ENCODE data around the gene UBALD2. TPM values are rescaled to one million over a fixed set of nuclear protein-coding genes. Genes with fewer than 3 reads are reported as not detected.
"Not testable (repeated sequence)": the region's sequence is repeated elsewhere in the genome, so short reads cannot be mapped to it uniquely, and the experiment has no call there.

UBALD2 gene
- total and polyA plus RNA-seq, 2 of the 8 experiments (the other 6 are each of a cell fraction or from before 2014, with no cell fraction given), result 17.8 to 22.6 TPM

DNA sequence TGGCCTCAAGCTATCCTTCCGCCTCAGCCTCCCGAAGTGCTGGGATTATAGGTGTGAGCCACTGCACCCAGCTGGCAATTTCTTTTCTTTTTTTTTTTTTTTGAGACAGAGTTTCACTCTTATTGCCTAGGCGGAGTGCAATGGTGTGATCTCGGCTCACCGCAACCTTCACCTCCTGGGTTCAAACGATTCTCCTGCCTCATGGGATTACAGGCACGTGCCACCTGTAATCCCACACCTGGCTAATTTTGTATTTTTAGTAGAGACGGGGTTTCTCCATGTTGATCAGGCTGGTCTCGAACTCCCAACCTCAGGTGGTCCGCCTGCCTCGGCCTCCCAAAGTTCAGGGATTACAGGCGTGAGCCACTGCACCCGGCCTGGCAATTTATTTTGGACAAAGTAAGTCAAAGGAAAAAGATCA, 2.4 kb downstream of the UBALD2 start:
- not testable (repeated sequence) for H2BK15ac ChIP-seq (ENCODE audit: low read length); H3K9me3 ChIP-seq (ENCODE audit: insufficient read depth in 2 of 2, low read depth in 1 of 2, low read length in 1 of 2); H2BK120ac ChIP-seq (replicated peaks; ENCODE audit: low read depth, low read length); H3K4ac ChIP-seq (replicated peaks; ENCODE audit: insufficient read length, low read depth, low read length); H3K23ac ChIP-seq (ENCODE audit: insufficient read length); H4K8ac ChIP-seq (ENCODE audit: extremely low read depth, insufficient read depth, low read length); H3K56ac ChIP-seq (replicated peaks; ENCODE audit: insufficient read length, low read depth, low read length); H3K27me3 ChIP-seq (replicated peaks in 1 of 4; ENCODE audit: control insufficient read depth in 3 of 4, extremely low read depth in 1 of 4, insufficient read depth in 3 of 4, low read length in 3 of 4); H2AK5ac ChIP-seq (ENCODE audit: low read depth, low read length); H3K23me2 ChIP-seq (ENCODE audit: low read depth, low read length); FAIRE-seq; DNase-seq (ENCODE audit: low read depth in 1 of 2, low spot score in 2 of 2); H2BK12ac ChIP-seq (ENCODE audit: low read depth, low read length); H3K4me3 ChIP-seq (ENCODE audit: extremely low read depth in 1 of 4, insufficient read depth in 2 of 4, low read depth in 3 of 4, low read length in 4 of 4); H3K79me1 ChIP-seq (ENCODE audit: low read depth, low read length); H4K5ac ChIP-seq (ENCODE audit: insufficient read length, low read depth, low read length); H3K9ac ChIP-seq (replicated peaks in 1 of 4; ENCODE audit: extremely low read depth in 1 of 4, low read depth in 3 of 4, low read length in 3 of 4); H3K36me3 ChIP-seq (ENCODE audit: control insufficient read depth in 2 of 4, insufficient read depth in 4 of 4, low read length in 3 of 4); H3K18ac ChIP-seq (ENCODE audit: extremely low read depth, low read length); H2BK5ac ChIP-seq (ENCODE audit: low read depth, low read length); H4K20me1 ChIP-seq (replicated peaks in 1 of 2; ENCODE audit: control insufficient read depth in 1 of 2, insufficient read depth in 2 of 2, low read length in 2 of 2); H3K14ac ChIP-seq (ENCODE audit: insufficient read length); H2BK20ac ChIP-seq (ENCODE audit: low read length); H3K27ac ChIP-seq (ENCODE audit: low read depth, low read length); H2AFZ ChIP-seq (ENCODE audit: low read length); H4K91ac ChIP-seq (replicated peaks; ENCODE audit: insufficient read length, low read length)
- POLR2A ChIA-PET (ENCODE audit: partially characterized antibody), result interaction anchor here (0.5 to 1.9 kb wide), 5 partner anchors 9 to 396 kb away, joined by 3 to 10 read pairs (median 5); no protein-coding TSS in a partner anchor
- peaks cover 5 to 27% (median 19%) of the 10 kb centered on the region in 4 experiments for H3K4me1 ChIP-seq (replicated peaks in 1 of 4; ENCODE audit: control insufficient read depth in 3 of 4, insufficient read depth in 4 of 4, low read length in 3 of 4)
- H3K4me2 ChIP-seq (ENCODE audit: insufficient read depth in 1 of 2, low read depth in 2 of 2, low read length in 2 of 2), result peak overlapping the region in 1 of 2 experiments; percentile 70; a peak in 1 of 4 replicates
- CTCF ChIA-PET (ENCODE audit: partially characterized antibody), result interaction anchor here (0.6 to 6.2 kb wide), 5 partner anchors 13 to 163 kb away, joined by 3 to 63 read pairs (median 3); no protein-coding TSS in a partner anchor
- peaks cover 3 to 24% of the 10 kb centered on the region in 2 experiments; a peak in 3 of 4 replicates for H3K79me2 ChIP-seq (ENCODE audit: control insufficient read depth in 1 of 2, insufficient read depth in 2 of 2, low read length in 2 of 2)
- WGBS, 2 experiments (ENCODE audit: extremely low coverage in 1 of 2, insufficient coverage in 1 of 2, insufficient read length in 1 of 2, insufficient replicate concordance in 2 of 2, low coverage in 1 of 2, low lambda C conversion rate in 2 of 2, missing lambda C conversion rate in 1 of 2), result 87% methylated on average over 13 of the region's 13 CpGs; no CpG with 5 or more reads in 1 of the 2 experiments

Measured in H1 (cell line).